ENCODE measurements around the gene COPG2.

Gene COPG2

GRCh38 chr7:130632111-130632510 is 36.4 kb downstream of the COPG2 start:
- no peak overlapping the region for H3K27ac ChIP-seq
- DNase-seq: no peak
- no peaks in the 10 kb centered on the region for H3K9me3 ChIP-seq (ENCODE audit: severe bottlenecking)
- no peak overlapping the region for H3K4me3 ChIP-seq (ENCODE audit: low read depth, low read length)
- TF ChIP-seq, protein P1, sequence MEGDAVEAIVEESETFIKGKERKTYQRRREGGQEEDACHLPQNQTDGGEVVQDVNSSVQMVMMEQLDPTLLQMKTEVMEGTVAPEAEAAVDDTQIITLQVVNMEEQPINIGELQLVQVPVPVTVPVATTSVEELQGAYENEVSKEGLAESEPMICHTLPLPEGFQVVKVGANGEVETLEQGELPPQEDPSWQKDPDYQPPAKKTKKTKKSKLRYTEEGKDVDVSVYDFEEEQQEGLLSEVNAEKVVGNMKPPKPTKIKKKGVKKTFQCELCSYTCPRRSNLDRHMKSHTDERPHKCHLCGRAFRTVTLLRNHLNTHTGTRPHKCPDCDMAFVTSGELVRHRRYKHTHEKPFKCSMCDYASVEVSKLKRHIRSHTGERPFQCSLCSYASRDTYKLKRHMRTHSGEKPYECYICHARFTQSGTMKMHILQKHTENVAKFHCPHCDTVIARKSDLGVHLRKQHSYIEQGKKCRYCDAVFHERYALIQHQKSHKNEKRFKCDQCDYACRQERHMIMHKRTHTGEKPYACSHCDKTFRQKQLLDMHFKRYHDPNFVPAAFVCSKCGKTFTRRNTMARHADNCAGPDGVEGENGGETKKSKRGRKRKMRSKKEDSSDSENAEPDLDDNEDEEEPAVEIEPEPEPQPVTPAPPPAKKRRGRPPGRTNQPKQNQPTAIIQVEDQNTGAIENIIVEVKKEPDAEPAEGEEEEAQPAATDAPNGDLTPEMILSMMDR (IDR thresholded peaks at IDR 0.05; ENCODE audit: low read depth, low read length): no peak
- no peaks in the 10 kb centered on the region for H3K27me3 ChIP-seq (ENCODE audit: insufficient read depth, low read depth, severe bottlenecking)
- no peaks in the 10 kb centered on the region for H3K36me3 ChIP-seq

GRCh38 chr7:130628901-130629300 is 39.6 kb downstream of the COPG2 start:
- TF ChIP-seq, protein P1 (IDR thresholded peaks at IDR 0.05; ENCODE audit: low read depth, low read length): no peak
- H3K4me3 ChIP-seq (ENCODE audit: low read depth, low read length): no peak overlapping the region
- H3K27ac ChIP-seq: no peak overlapping the region
- H3K9me3 ChIP-seq (ENCODE audit: severe bottlenecking): no peaks in the 10 kb centered on the region
- H3K36me3 ChIP-seq: no peaks in the 10 kb centered on the region
- no peaks in the 10 kb centered on the region for H3K27me3 ChIP-seq (ENCODE audit: insufficient read depth, low read depth, severe bottlenecking)
- DNase-seq: no peak

DNA sequence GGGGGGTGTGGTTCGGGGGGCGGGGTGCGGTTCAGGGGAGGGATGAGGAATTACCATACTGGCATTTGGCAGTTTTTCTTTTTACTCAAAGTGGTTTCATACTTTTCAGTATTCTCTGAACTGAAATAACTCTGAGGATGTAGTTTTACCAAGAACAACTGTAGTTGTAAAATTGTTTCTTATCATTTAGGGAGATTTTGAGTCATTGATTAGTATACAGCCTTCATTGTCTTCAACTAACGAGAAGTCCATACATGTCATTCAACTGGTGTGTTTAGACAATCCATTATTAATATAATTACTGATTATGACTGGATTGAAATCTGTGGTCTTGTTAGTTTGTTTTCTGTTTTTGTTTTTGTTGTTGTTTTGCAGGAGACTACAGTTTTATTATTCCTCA is 40.8 kb downstream of the COPG2 start:
- TF ChIP-seq, protein P1 (IDR thresholded peaks at IDR 0.05; ENCODE audit: low read depth, low read length): no peak
- Histone ChIP-seq H3K27me3 (ENCODE audit: insufficient read depth, low read depth, severe bottlenecking) (no peaks in the 10 kb centered on the region), H3K36me3 (no peaks in the 10 kb centered on the region), H3K27ac (no peak overlapping the region), H3K9me3 (ENCODE audit: severe bottlenecking) (no peaks in the 10 kb centered on the region), H3K4me3 (ENCODE audit: low read depth, low read length) (no peak overlapping the region)
- no peak for DNase-seq

GRCh38 chr7:130622866-130623265 is 45.7 kb downstream of the COPG2 start:
- no peaks in the 10 kb centered on the region for H3K27me3 ChIP-seq (ENCODE audit: insufficient read depth, low read depth, severe bottlenecking)
- no peak overlapping the region for H3K27ac ChIP-seq
- DNase-seq: no peak
- no peaks in the 10 kb centered on the region for H3K36me3 ChIP-seq
- H3K4me3 ChIP-seq (ENCODE audit: low read depth, low read length): no peak overlapping the region
- TF ChIP-seq, protein P1 (IDR thresholded peaks at IDR 0.05; ENCODE audit: low read depth, low read length): no peak
- no peaks in the 10 kb centered on the region for H3K9me3 ChIP-seq (ENCODE audit: severe bottlenecking)

DNA sequence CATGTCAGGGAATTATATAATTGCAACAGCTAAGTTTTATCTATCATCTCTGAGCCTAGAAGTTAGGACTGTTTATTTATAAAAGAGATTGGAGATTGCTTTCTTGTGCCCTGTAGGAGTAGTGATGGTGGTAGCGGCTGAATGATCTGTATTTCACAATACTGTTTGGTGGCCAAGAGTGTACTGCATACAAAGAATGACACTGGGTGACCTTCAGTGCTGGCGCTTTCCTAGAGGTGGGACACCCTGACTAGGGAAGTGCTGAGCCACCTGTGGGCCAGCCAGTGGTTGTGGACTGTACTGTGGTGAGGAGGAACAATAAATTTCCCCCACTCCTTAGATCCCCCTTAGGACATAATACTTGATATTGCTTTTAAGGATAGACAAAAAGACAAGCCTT is 53.0 kb downstream of the COPG2 start:
- Histone ChIP-seq H3K27ac (no peak overlapping the region), H3K36me3 (peaks cover 12% of the 10 kb centered on the region), H3K27me3 (ENCODE audit: insufficient read depth, low read depth, severe bottlenecking) (no peaks in the 10 kb centered on the region), H3K4me3 (ENCODE audit: low read depth, low read length) (no peak overlapping the region), H3K9me3 (ENCODE audit: severe bottlenecking) (no peaks in the 10 kb centered on the region)
- DNase-seq: no peak
- TF ChIP-seq, protein P1 (IDR thresholded peaks at IDR 0.05; ENCODE audit: low read depth, low read length): no peak

GRCh38 chr7:130614449-130614848 is 54.1 kb downstream of the COPG2 start:
- Histone ChIP-seq H3K4me3 (ENCODE audit: low read depth, low read length) (no peak overlapping the region), H3K36me3 (peaks cover 17% of the 10 kb centered on the region), H3K27ac (no peak overlapping the region), H3K9me3 (ENCODE audit: severe bottlenecking) (no peaks in the 10 kb centered on the region), H3K27me3 (ENCODE audit: insufficient read depth, low read depth, severe bottlenecking) (no peaks in the 10 kb centered on the region)
- TF ChIP-seq, protein P1 (IDR thresholded peaks at IDR 0.05; ENCODE audit: low read depth, low read length): no peak
- DNase-seq: no peak
